K562 (cell line): ENCODE data around the gene ALG14.

Experiments
- BHLHE40 ChIP-seq: IDR thresholded peaks from 2 replicates; pipeline ENCODE4 v1.6.1; 2011; ENCODE audit warnings: low read length, improper control_type of control experiment
- CTCF ChIP-seq, 3 experiments: IDR thresholded peaks in 2 of 3; conservative IDR thresholded peaks in 1 of 3; 2 replicates each; pipeline ENCODE4 v1.5.1; 2011 to 2012; ENCODE audit warnings: low read length in 3 of 3, mild to moderate bottlenecking in 3 of 3, control low read depth in 2 of 3, improper control_type of control experiment in 1 of 3, inconsistent platforms in 1 of 3, low read depth in 1 of 3, mixed read lengths in 1 of 3, moderate library complexity in 1 of 3; ENCODE audit not compliant: insufficient read depth in 2 of 3
- E2F5 ChIP-seq: sonication (generic); formaldehyde crosslinking; IDR thresholded peaks from 2 replicates; pipeline ENCODE4 v1.8.0; 2022; ENCODE audit warnings: mild to moderate bottlenecking, missing genetic modification reagents
- ETS1 ChIP-seq: conservative IDR thresholded peaks from 2 replicates; pipeline ENCODE4 v1.6.1; 2011; ENCODE audit warnings: low read depth, mild to moderate bottlenecking, low read length; ENCODE audit not compliant: control insufficient read depth
- HDAC6 ChIP-seq: IDR thresholded peaks from 2 replicates; pipeline ENCODE4 v1.6.1; 2012; ENCODE audit warnings: low read depth, mild to moderate bottlenecking, control low read depth, inconsistent platforms, low read length, moderate library complexity
- KAT2B ChIP-seq: IDR thresholded peaks from one replicate; pipeline ENCODE4 v1.6.1; 2012; ENCODE audit warnings: low read depth, mild to moderate bottlenecking, control low read depth, inconsistent platforms, low read length, moderate library complexity
- POLR2A ChIP-seq: fragments of 450-650 bp; conservative IDR thresholded peaks from 2 replicates; pipeline ENCODE4 v1.6.1; 2016
- PTBP1 ChIP-seq: fragments of 200-400 bp; formaldehyde crosslinking; IDR thresholded peaks from 2 replicates; pipeline ENCODE4 v1.6.1; 2017; ENCODE audit warnings: low read depth, low read length
- SMAD3 ChIP-seq: fragments of 450-650 bp; formaldehyde crosslinking; conservative IDR thresholded peaks from 2 replicates; pipeline ENCODE4 v1.4.0; 2020; ENCODE audit warnings: mild to moderate bottlenecking
- SMARCA5 ChIP-seq: fragments of 450-650 bp; IDR thresholded peaks from 2 replicates; pipeline ENCODE4 v1.6.1; 2016
- ZNF57 ChIP-seq: fragments of 450-650 bp; formaldehyde crosslinking; IDR thresholded peaks from 2 replicates; pipeline ENCODE4 v1.4.0; 2020; ENCODE audit warnings: mild to moderate bottlenecking, moderate library complexity
- ZNF609 ChIP-seq: sonication (generic); formaldehyde crosslinking; IDR thresholded peaks from 2 replicates; pipeline ENCODE4 v1.8.1; 2023; ENCODE audit warnings: missing genetic modification reagents, mild to moderate bottlenecking, borderline replicate concordance

GRCh38 chr1:94952539-94952938, 120.2 kb downstream of the ALG14 start:
- TF ChIP-seq ETS1 (no peak), BHLHE40 (no peak), POLR2A (no peak), PTBP1 (no peak), ZNF609 (CRISPR knock-in tag) (no peak), E2F5 (no peak), ZNF57 (CRISPR knock-in tag) (no peak), SMAD3 (CRISPR knock-in tag) (no peak), HDAC6 (no peak), CTCF (IDR thresholded peaks at IDR 0.05 in 2 of 3, conservative IDR thresholded peaks at IDR 0.05 in 1 of 3; ENCODE audit: insufficient read depth in 2 of 3, low read depth in 1 of 3, low read length in 3 of 3) (no peak), KAT2B (no peak), SMARCA5 (no peak)
